GM12891 (cell line): ENCODE data around the gene LDLRAD3.

Experiments
- POLR2A ChIP-seq: IDR thresholded peaks from 2 replicates; pipeline ENCODE4 v1.6.1; 2011; ENCODE audit warnings: low read depth, low read length, control low read depth
- POLR2AphosphoS5 ChIP-seq: IDR thresholded peaks from 2 replicates; pipeline ENCODE4 v1.6.1; 2011; ENCODE audit warnings: low read depth, low read length, control low read depth
- TAF1 ChIP-seq: IDR thresholded peaks from 2 replicates; pipeline ENCODE4 v1.6.1; 2011; ENCODE audit warnings: low read depth, low read length, control low read depth

- TF ChIP-seq TAF1 (no peak), POLR2AphosphoS5 (no peak), POLR2A (no peak)
Measured at GRCh38 chr11:35994421-35994820, 50.6 kb downstream of the LDLRAD3 start.
